Upper lobe of left lung (tissue), 4 donors: Measurements from ENCODE around the gene YWHAQ.

Experiments used
- POLR2AphosphoS5 ChIP-seq, 2 donors: sonication (generic); formaldehyde crosslinking; IDR thresholded peaks; one replicate each; pipeline ENCODE4 v1.5.1; 2017; ENCODE audit warnings: antibody characterized with exemption in 2 of 2
- TF ChIP-seq, protein P1 (sequence below), 6 experiments: fragments of 450-650 bp in 4 of 6; fragments of 200-600 bp in 2 of 6; sonication (generic) in 2 of 6; IDR thresholded peaks; one replicate each; pipeline ENCODE4 v1.5.1; 2016 to 2019; ENCODE audit warnings: antibody characterized with exemption in 6 of 6

DNA sequence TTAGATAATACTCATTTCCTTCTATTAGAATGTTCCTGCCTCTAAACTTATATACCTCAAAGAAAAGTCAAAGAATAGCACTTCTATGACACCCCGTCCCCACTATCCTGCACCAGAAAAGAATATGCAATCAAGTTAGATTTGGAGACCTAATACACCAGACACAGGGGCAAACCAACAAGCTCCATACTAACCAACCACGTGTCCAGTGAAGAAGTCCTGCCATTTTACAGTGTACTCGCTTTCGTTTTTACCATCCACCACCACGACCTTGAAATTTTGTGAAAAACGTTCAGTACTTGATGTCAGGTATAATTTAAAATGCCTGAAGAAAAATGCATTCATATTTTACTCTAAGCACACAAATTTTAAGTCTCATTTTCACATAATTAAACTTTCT lies 94.3 kb downstream of the YWHAQ start:
- no peak for TF ChIP-seq POLR2AphosphoS5 (IDR thresholded peaks at IDR 0.05)
- TF ChIP-seq, protein P1, sequence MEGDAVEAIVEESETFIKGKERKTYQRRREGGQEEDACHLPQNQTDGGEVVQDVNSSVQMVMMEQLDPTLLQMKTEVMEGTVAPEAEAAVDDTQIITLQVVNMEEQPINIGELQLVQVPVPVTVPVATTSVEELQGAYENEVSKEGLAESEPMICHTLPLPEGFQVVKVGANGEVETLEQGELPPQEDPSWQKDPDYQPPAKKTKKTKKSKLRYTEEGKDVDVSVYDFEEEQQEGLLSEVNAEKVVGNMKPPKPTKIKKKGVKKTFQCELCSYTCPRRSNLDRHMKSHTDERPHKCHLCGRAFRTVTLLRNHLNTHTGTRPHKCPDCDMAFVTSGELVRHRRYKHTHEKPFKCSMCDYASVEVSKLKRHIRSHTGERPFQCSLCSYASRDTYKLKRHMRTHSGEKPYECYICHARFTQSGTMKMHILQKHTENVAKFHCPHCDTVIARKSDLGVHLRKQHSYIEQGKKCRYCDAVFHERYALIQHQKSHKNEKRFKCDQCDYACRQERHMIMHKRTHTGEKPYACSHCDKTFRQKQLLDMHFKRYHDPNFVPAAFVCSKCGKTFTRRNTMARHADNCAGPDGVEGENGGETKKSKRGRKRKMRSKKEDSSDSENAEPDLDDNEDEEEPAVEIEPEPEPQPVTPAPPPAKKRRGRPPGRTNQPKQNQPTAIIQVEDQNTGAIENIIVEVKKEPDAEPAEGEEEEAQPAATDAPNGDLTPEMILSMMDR (IDR thresholded peaks at IDR 0.05) = no peak
